OCI-LY3 (cell line): ENCODE data around the gene HOXD3.

Experiments used
- EZH2phosphoT487 ChIP-seq: fragments of 200-600 bp; shearing (Covaris generic); IDR thresholded peaks from 2 replicates; pipeline ENCODE4 v1.6.1; 2018; ENCODE audit warnings: antibody characterized with exemption, mixed run types, low read depth
- TF ChIP-seq, protein P1 (sequence below): fragments of 200-600, 300-600 bp; sonication (generic); IDR thresholded peaks from 2 replicates; pipeline ENCODE4 v1.5.1; 2014; ENCODE audit warnings: antibody characterized with exemption, low read length, low read depth

DNA sequence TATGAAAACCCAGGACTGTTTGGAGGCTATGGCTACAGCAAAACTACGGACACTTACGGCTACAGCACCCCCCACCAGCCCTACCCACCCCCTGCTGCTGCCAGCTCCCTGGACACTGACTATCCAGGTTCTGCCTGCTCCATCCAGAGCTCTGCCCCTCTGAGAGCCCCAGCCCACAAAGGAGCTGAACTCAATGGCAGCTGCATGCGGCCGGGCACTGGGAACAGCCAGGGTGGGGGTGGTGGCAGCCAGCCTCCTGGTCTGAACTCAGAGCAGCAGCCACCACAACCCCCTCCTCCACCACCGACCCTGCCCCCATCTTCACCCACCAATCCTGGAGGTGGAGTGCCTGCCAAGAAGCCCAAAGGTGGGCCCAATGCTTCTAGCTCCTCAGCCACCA is 12.1 kb downstream of the HOXD3 start:
- TF ChIP-seq EZH2phosphoT487: no peak
- TF ChIP-seq, protein P1, sequence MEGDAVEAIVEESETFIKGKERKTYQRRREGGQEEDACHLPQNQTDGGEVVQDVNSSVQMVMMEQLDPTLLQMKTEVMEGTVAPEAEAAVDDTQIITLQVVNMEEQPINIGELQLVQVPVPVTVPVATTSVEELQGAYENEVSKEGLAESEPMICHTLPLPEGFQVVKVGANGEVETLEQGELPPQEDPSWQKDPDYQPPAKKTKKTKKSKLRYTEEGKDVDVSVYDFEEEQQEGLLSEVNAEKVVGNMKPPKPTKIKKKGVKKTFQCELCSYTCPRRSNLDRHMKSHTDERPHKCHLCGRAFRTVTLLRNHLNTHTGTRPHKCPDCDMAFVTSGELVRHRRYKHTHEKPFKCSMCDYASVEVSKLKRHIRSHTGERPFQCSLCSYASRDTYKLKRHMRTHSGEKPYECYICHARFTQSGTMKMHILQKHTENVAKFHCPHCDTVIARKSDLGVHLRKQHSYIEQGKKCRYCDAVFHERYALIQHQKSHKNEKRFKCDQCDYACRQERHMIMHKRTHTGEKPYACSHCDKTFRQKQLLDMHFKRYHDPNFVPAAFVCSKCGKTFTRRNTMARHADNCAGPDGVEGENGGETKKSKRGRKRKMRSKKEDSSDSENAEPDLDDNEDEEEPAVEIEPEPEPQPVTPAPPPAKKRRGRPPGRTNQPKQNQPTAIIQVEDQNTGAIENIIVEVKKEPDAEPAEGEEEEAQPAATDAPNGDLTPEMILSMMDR: no peak
